Activated naive CD4-positive, alpha-beta T cell treated with Interleukin-2 at 50 U/mL for 16 hours (primary cell): Measurements from ENCODE around the gene FOXO3.

Source experiments
- DNase-seq: peaks from one replicate; pipeline ENCODE4 v3.0.0-alpha.2; 2020

The FOXO3 gene

DNA sequence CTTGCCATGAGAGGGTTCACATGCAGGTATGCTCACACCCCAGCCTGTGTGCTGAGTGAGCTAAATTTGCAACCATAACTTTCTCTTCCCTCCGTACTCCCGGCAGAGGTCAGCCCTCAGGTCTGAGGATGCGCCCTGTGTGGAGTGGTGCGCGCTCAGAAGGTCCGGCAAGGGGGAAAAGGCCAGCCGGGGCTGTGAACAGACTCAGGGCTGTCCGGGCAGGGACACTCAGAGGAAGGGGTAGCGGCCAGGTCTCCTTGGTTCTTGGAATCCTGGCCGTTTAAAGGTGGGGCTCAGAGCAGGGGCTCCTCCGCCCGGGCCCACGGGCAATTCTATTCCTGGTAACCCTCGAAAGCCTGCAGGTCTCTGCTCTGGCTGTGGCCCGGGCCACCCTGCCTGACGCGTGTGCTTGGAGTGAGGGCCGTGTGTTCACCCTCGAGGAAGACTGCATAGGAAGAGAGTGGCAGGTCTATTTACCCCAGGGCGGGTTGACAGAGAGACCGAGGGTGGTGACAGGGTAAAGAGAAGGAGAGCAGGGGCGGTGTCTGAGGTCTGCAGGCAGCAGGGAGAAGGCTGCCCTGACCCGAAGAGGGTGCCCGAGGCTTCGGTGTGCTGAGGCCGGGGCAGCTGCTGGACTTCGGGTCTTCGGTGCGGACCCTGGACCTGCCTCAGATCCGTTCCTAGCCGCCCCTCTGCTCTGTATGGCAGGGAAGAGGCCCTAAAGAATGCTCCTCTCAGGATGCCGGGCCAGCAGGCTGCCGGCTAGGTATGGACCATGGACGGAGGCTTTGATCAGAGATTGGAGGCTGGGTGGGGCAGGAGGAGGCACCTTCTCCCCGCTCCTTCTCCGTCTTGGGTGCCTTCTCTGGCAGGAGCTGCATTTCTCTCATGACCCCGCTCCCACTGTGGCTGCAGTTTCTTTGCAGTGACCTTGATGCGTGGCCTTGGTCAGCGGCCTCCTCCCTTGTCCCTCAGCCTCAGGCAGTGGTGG, 156.4 kb downstream of the FOXO3 start:
- DNase-seq = no peak

DNA sequence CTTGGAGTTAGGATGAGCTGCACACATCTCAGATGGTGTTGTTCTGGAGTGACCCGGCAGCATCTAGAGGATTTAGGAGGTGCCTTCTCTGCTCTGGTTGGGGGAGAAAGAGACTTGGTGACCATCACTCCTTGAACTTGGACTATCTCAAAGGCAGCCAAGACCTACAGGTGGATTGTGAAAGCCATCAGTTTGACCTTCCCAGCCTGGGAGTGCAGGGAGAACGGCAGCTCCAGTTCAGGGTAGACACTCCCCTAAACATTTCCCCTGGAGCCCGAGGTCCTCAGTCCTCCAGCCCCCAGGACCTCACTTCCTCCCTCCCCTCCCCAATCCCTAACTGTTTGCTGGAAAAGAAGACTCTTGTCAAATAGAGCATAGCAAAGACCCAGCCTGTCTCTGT, 158.8 kb downstream of the FOXO3 start:
- no peak for DNase-seq

DNA sequence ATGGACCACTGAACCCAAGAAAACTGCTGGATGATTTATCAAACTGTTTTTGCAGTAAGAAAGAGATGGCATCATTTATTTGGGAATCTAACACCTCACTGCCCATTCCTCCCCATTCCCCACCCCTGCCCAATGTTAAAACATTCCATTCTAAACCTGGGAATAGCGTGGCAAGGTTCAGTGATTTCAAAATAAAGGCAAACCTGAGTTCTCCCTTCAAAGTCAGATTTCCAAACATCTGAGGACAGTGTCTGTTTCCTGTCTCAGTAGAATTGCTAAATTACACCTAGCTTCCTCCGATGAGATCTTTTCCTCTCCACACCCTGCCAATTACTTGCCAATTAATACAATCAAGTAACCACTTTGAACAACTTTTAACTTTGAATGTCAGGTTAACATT, 160.1 kb downstream of the FOXO3 start:
- DNase-seq = no peak

DNA sequence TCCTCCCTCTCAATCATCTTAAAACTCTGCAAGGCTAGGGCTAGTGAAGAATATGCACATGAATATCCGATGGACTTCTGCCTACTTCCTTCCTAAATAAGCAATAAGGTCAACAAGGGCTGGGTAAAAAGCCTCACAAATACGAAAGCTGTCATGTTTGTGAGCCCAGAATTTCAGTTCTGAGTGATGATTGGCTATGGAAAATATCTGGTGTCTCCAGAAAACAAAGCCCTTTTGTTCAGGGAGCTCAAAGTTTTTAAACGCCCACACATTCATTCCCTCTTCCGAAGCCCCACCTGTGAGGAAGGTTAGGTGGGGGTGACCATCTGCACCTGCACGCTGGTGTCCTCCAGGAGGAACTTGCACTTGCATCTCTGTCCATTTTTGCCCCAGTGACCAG, 160.6 kb downstream of the FOXO3 start:
- no peak for DNase-seq

DNA sequence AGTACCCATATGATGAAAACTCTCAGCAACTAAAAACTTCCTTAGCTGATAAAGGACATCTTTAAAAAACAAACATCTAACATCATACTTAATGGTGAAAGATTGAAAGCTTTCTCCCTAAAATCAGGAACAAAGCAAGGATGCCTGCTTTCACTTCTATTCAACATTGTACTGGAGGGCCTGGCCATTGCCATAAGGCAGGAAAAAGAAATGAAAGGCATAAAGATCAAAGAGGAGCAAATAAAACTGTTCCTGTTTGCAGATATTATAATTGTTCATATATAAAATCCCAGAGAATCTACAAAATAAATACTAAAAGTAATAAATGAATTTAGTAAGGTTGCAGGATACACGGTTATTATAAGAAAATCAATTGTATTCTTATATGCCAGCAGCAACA, 162.9 kb downstream of the FOXO3 start:
- DNase-seq = no peak

DNA sequence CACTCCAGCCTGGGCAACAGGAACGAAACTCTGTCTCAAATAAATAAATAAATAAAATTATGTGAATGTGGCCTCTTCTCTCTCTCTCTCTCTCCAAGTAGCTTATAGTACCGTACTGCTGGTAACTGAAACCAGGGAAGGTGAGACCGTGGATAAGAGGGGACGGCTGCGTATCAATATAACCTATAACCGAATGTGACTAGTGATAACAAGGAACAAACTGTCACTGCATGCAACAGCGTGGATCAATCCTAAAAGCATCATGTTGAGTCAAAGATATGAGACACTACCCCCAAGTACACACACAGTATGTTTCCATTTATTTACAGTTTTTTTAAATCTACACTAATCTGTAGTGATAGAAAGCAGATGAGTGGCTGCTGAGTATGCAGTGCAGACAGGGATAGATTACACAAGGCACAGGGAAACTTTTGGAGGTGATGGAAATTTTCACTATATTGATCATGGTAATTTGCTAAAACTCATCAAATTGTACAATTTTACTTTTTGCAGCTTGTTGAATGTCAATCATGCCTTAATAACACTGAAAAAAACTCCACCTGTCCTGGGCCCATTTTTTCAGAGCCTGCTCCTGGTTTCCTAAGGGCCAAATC, 166.1 kb downstream of the FOXO3 start:
- no peak for DNase-seq

DNA sequence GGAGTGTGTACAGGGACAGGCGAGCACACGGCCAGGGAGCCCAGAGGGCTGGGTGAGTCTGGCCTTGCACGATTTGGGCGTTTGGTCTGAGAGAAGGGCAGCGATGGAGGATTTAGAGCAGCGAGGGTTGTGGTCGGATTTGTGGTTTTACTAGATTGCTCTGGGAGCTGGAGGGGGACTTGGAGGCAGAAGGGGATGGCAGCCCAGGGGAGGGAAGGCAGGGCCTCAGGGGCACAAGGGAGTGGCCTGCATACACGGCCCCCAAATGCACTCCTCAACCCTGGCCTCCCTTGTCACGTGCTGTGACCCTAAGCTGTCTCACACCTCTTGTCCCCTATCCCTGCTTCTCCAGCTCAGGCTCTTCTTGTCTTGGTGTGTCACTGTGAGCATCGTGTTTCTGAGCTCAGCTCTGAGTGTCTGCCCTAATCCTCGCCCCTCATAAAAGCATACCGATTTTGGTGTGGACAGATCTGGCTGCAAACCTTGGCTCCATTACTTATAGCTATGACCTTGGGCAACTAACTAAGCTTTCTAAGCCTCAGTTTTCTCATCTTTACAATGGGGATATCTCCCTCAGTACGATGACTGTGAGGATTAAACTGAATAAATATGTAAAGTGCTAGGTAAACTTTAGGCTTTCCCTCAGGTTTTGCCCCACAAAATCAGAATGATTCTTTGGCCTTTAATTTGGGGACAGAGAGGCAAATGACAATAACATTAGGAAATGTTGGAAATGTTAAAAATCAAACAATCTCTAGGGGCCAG, 167.4 kb downstream of the FOXO3 start:
- DNase-seq = no peak

DNA sequence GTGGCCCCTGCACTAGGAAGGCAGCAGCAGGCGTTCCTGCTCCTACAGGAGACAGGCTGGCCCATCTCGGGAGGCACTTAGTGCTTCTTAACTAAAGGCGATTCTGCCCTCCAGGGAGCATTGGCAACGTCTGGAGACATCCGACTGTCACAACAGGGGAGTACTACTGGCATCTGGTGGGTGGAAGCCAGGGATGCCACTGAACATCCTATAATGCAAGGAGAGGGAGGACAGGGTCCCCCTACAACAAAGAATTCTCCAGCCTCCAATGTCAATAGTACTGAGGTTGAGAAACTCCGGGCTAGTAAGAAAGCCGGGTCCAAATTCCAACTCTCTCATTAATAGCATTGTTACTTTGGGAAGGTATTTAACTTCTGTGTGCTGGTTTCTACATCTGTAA, 168.1 kb downstream of the FOXO3 start:
- DNase-seq = no peak

DNA sequence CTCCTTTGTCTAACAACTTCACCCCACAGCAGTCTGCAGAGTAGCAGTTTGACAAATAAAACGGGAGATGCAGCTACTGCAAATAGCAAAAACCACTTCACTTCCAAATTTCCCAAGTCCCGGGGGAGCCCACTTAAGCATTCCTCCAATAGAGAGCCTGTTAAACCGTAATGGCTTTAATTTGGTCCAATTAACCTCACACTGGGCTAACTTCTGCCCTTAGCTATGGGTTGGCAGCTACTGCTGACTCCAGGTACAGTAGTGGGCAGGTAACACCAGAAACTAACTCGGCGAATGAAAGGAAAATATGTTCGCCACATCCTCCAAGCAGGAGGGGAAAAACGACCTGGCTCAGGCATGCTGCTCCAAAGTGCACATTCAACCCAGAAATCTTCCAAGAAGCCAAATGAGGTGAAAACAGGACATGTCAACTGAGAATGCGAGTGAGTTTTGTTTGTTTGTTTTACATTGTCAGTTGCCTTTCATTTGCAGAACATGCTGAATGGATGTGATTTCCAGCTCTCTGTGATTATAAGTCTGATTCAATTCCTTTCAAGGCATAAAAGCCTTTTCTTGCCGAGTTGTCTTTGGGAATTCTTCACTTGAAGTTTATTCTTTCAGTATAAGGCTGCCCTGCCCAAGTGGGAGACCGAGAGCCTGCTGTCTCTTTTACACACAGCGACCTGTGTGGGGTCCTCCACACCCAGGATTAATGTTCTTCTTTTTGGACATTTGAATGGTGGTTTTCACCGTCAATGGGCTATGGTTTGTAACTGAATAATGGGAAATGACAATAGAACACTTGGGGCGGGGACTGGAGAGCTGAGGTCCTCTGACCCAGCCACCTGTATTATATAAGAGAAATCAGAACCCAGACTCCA, 170.2 kb downstream of the FOXO3 start:
- DNase-seq = no peak

DNA sequence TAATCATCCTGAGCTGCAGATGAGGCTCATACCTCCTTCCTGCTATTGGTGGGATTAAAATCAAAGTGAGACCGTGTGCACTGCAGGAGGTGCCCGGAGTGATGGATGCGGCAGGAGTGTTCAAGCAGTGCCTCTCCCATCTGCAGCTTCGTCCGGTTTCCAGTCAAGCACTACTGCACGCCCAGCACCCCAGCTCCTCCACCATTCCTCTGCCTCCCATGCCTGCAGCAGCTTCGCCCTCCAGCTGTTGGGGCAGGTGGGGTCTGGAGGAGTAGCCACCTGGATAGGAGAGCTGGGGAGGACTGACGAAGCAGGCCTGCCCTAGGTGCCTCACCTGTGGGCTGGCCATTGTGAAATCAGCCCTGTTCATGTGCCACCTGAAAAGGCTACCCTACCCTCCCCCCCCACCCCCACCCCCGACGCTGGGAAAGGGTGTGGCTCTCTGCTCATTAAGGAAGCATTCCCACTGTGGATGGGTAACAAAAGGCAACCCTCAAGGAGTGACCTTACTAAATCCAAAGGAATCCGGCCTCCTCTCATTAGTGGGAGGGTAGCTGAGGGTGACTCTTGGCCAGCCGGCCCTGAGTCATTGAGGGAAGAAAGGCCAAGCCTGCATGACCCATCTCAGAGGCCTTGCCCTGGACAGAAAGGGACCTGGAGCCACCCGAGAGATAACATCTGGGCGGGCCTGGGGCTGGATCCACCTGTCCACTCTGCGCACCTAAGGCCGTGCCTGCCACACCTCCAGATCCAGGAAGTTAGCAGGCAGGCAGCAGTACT, 171.6 kb downstream of the FOXO3 start:
- DNase-seq = no peak

DNA sequence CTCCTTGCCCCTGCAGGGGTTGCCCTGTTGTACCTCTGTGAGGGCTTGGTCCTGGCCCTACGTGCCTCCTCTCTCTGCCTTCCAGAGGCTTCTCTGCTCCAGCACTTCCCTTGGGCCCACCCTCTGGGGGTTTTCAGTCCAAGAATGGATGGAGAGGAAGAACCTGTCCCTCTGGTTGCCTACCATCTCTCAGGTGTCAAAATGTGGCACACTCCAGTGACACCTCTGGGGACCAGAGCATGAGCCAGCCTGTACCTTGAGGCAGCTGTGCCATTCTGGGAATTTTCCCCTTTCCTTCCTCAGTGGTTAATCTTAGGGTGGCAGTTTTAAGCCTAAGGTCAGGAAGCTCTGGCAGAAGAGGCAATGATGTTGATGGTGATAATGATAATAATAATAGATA, 172.3 kb downstream of the FOXO3 start:
- no peak for DNase-seq

DNA sequence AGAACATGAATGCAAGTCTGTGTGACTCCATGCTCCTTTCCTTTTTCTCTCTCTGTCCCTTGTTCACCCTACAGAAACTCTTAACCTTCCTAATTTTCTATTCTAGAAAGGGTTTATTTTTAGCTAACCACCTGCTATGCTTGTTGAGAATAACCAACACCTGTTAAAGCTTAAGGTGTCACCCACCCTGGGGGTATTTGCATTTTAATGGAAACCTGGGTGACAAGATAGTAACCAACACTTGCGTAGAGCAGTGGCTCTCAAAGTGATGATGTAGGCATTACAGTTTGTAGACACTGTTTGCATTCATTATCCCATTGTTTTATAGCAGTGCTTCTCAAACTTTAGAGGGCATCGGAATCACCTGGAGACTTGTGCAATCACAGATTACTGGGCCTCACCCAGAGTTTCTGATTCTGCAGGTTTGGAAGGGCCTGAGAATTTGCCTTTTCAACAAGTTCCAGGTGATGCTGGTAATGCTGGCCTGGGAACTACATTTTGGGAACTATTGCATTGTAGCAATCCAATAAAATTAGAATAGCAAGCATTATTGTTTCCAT, 173.1 kb downstream of the FOXO3 start:
- DNase-seq = no peak
